Left ventricle myocardium inferior (tissue), 1 donor: Measurements from ENCODE around the gene EFCAB12. TPM values are rescaled to one million over a fixed set of nuclear protein-coding genes. Genes with fewer than 3 reads are reported as not detected.

Experiments
- DNase-seq: peaks from one replicate; pipeline ENCODE4 v3.0.0-alpha.2; 2020
- H3K27ac ChIP-seq: fragments of 200-600 bp; replicated peaks from 2 replicates; pipeline ENCODE4 v1.8.0; 2021
- H3K27me3 ChIP-seq: fragments of 200-600 bp; 2 replicates; pipeline ENCODE4 v1.8.0; 2021; ENCODE audit warnings: low read depth
- H3K36me3 ChIP-seq: fragments of 200-600 bp; 2 replicates; pipeline ENCODE4 v1.8.0; 2021
- H3K4me1 ChIP-seq: fragments of 200-600 bp; 2 replicates; pipeline ENCODE4 v1.8.0; 2021
- H3K4me3 ChIP-seq: fragments of 200-600 bp; 2 replicates; pipeline ENCODE4 v1.8.0; 2021; ENCODE audit warnings: mild to moderate bottlenecking, moderate library complexity
- H3K9me3 ChIP-seq: fragments of 200-600 bp; replicated peaks from 2 replicates; pipeline ENCODE4 v1.8.0; 2021
- CTCF ChIP-seq: fragments of 200-600 bp; IDR thresholded peaks from 2 replicates; pipeline ENCODE4 v1.8.0; 2021; ENCODE audit warnings: antibody characterized with exemption, mild to moderate bottlenecking, borderline replicate concordance
- intact Hi-C: fragments of 100-400 bp; cut with micrococcal nuclease; formaldehyde crosslinking; loops from one replicate; pipeline ENCODE4 v1.11.0; 2022
- total RNA-seq: library from RNA; stranded (reverse); fragmentation: NEBNext Ultra II Directional; extraction: Animal tissue kit (Norgen Biotek cat#: 25700); gene quantifications from one replicate; pipeline ENCODE4 v1.2.1, GENCODE V29; 2021
- donor health status: DM: no; HTN: yes; CAD: no; lungs with severe emphysema.

The EFCAB12 gene
- total RNA-seq, 1 donor from 2014 or later = not detected

GRCh38 chr3:129383292-129383860 lies 45.1 kb downstream of the EFCAB12 start:
- H3K4me1 ChIP-seq = peaks cover 17% of the 10 kb centered on the region
- H3K27ac ChIP-seq = no peak overlapping the region
- no peaks in the 10 kb centered on the region for H3K27me3 ChIP-seq
- no peak overlapping the region for H3K4me3 ChIP-seq
- no peaks in the 10 kb centered on the region for H3K9me3 ChIP-seq
- peak; percentile 82 for TF ChIP-seq CTCF
- intact Hi-C loops = no loop called here
- peak; percentile 33 for DNase-seq
- H3K36me3 ChIP-seq = peaks cover 8% of the 10 kb centered on the region

GRCh38 chr3:129382366-129382765 lies 46.1 kb downstream of the EFCAB12 start:
- no peak overlapping the region for H3K4me3 ChIP-seq
- H3K36me3 ChIP-seq = peaks cover 7% of the 10 kb centered on the region
- H3K4me1 ChIP-seq = peaks cover 11% of the 10 kb centered on the region
- no peak for DNase-seq
- H3K9me3 ChIP-seq = no peaks in the 10 kb centered on the region
- H3K27ac ChIP-seq = no peak overlapping the region
- no peak for TF ChIP-seq CTCF
- no peaks in the 10 kb centered on the region for H3K27me3 ChIP-seq
- intact Hi-C loops = no loop called here

- DNase-seq = no peak
- Histone ChIP-seq H3K4me3 (no peak overlapping the region), H3K9me3 (no peaks in the 10 kb centered on the region), H3K27me3 (no peaks in the 10 kb centered on the region), H3K36me3 (no peaks in the 10 kb centered on the region), H3K4me1 (peaks cover 11% of the 10 kb centered on the region), H3K27ac (peak overlapping the region; percentile 51)
- TF ChIP-seq CTCF = no peak
- intact Hi-C loops = no loop called here
Measured at GRCh38 chr3:129379582-129380358, 48.7 kb downstream of the EFCAB12 start.

GRCh38 chr3:129378949-129379348 lies 49.5 kb downstream of the EFCAB12 start:
- Histone ChIP-seq H3K4me3 (no peak overlapping the region), H3K36me3 (no peaks in the 10 kb centered on the region), H3K27me3 (no peaks in the 10 kb centered on the region), H3K4me1 (peaks cover 11% of the 10 kb centered on the region), H3K9me3 (no peaks in the 10 kb centered on the region), H3K27ac (peak overlapping the region; percentile 51)
- intact Hi-C loops = no loop called here
- TF ChIP-seq CTCF = no peak
- no peak for DNase-seq

- Histone ChIP-seq H3K36me3 (no peaks in the 10 kb centered on the region), H3K27me3 (no peaks in the 10 kb centered on the region), H3K4me1 (peaks cover 11% of the 10 kb centered on the region), H3K4me3 (no peak overlapping the region), H3K27ac (no peak overlapping the region), H3K9me3 (no peaks in the 10 kb centered on the region)
- TF ChIP-seq CTCF = no peak
- intact Hi-C loops = no loop called here
- DNase-seq = no peak
Measured at GRCh38 chr3:129377615-129378014, 50.8 kb downstream of the EFCAB12 start.
